Measurements from ENCODE around the gene ZMIZ1. TPM values are rescaled to one million over a fixed set of nuclear protein-coding genes. Genes with fewer than 3 reads are reported as not detected.

Gene ZMIZ1
- total RNA-seq, 4 donors from 2014 or later = 71.9 to 104 (median 79.5) TPM

- Histone ChIP-seq H3K4me1 (peaks cover 94% of the 10 kb centered on the region), H3K9me3 (no peaks in the 10 kb centered on the region), H3K27me3 (no peaks in the 10 kb centered on the region), H3K27ac (peak overlapping the region; percentile 39), H3K36me3 (peaks cover 9% of the 10 kb centered on the region), H3K4me3 (no peak overlapping the region)
- WGBS = 35% methylated on average over 14 of the region's 14 CpGs
- DNase-seq (ENCODE audit: low spot score in 2 of 2) = no peak
- TF ChIP-seq CTCF (IDR thresholded peaks at IDR 0.05) (no peak), EP300 (IDR thresholded peaks at IDR 0.05) (no peak), POLR2AphosphoS5 (IDR thresholded peaks at IDR 0.05) (no peak), POLR2A (IDR thresholded peaks at IDR 0.05) (no peak)
Measured at GRCh38 chr10:79188154-79188965, 119.6 kb downstream of the ZMIZ1 start.

GRCh38 chr10:79189181-79189580, 120.4 kb downstream of the ZMIZ1 start:
- Histone ChIP-seq H3K27me3 (no peaks in the 10 kb centered on the region), H3K36me3 (peaks cover 9% of the 10 kb centered on the region), H3K4me1 (peaks cover 91% of the 10 kb centered on the region), H3K9me3 (no peaks in the 10 kb centered on the region), H3K4me3 (no peak overlapping the region), H3K27ac (no peak overlapping the region)
- TF ChIP-seq POLR2AphosphoS5 (IDR thresholded peaks at IDR 0.05) = no peak
- no peak for TF ChIP-seq CTCF (IDR thresholded peaks at IDR 0.05)
- TF ChIP-seq EP300 (IDR thresholded peaks at IDR 0.05) = no peak
- TF ChIP-seq POLR2A (IDR thresholded peaks at IDR 0.05) = no peak
- 59% methylated on average over 4 of the region's 4 CpGs for WGBS
- no peak for DNase-seq (ENCODE audit: low spot score in 2 of 2)

GRCh38 chr10:79189853-79190435, 121.2 kb downstream of the ZMIZ1 start:
- TF ChIP-seq POLR2A (IDR thresholded peaks at IDR 0.05) = no peak
- TF ChIP-seq POLR2AphosphoS5 (IDR thresholded peaks at IDR 0.05) = no peak
- TF ChIP-seq EP300 (IDR thresholded peaks at IDR 0.05) = no peak
- TF ChIP-seq CTCF (IDR thresholded peaks at IDR 0.05) = no peak
- WGBS = 62% methylated on average over 5 of the region's 10 CpGs
- peak overlapping the region; percentile 27 for H3K27ac ChIP-seq

GRCh38 chr10:79190740-79191261, 122.0 kb downstream of the ZMIZ1 start:
- H3K4me1 ChIP-seq = peaks cover 88% of the 10 kb centered on the region
- peaks cover 9% of the 10 kb centered on the region for H3K36me3 ChIP-seq
- H3K27me3 ChIP-seq = no peaks in the 10 kb centered on the region
- H3K4me3 ChIP-seq = no peak overlapping the region
- DNase-seq (ENCODE audit: low spot score in 2 of 2) = no peak
- no peaks in the 10 kb centered on the region for H3K9me3 ChIP-seq
- TF ChIP-seq EP300 (IDR thresholded peaks at IDR 0.05) (no peak), POLR2A (IDR thresholded peaks at IDR 0.05) (no peak), CTCF (IDR thresholded peaks at IDR 0.05) (no peak), POLR2AphosphoS5 (IDR thresholded peaks at IDR 0.05) (no peak)
- WGBS = 77% methylated on average over 1 of the region's 1 CpG
- no peak overlapping the region for H3K27ac ChIP-seq

More at GRCh38 chr10:79189853-79190435, 121.2 kb downstream of the ZMIZ1 start:
- no peaks in the 10 kb centered on the region for H3K27me3 ChIP-seq
- H3K36me3 ChIP-seq = peaks cover 9% of the 10 kb centered on the region
- H3K9me3 ChIP-seq = no peaks in the 10 kb centered on the region
- no peak for DNase-seq (ENCODE audit: low spot score in 2 of 2)
- peaks cover 91% of the 10 kb centered on the region for H3K4me1 ChIP-seq
- no peak overlapping the region for H3K4me3 ChIP-seq

All from suprapubic skin (tissue), 4 donors.